ENCODE results near the gene MTHFR.

The MTHFR gene

DNA sequence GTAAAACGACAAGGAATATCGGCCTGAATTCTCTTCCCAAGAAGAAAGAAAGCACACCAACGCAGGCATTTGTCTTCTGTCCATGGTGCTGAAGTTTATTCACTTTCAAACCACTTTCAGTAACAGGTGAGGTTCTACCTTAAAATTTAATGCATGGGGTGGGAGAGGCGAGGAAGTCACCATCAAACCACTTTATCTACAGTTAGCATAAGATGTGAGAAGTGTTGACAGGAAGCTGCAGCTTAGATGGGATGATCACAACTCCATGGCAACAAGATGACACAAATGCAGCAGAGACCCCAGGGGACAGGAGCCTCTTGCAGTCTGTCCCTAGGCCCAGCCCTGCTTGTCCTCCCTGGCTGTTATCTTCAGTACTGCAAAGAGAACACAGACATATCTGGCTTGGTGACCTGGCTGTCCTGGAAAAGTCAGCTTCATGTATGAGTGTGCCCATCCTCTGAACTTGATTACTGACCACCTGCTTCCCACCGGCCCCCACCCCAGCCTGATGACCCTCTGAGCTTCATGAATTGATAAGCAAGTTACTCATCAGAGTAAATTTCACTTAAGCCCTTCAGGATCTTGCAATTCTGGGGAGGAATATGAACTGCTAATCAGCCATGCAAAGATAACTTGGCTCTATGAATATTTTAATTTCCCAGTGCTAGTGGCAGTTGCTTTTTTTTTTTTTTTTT lies 40.0 kb upstream of the MTHFR start:
- TF ChIP-seq CTCF (IDR thresholded peaks at IDR 0.05; ENCODE audit: low read depth, low read length), result no peak
- no peak overlapping the region for H3K4me3 ChIP-seq (ENCODE audit: low read depth, low read length)

- H3K4me3 ChIP-seq (ENCODE audit: low read depth, low read length), result no peak overlapping the region
- TF ChIP-seq CTCF (IDR thresholded peaks at IDR 0.05; ENCODE audit: low read depth, low read length), result no peak
Observed at GRCh38 chr1:11842154-11843041, 36.6 kb upstream of the MTHFR start.

GRCh38 chr1:11841245-11842153 lies 35.7 kb upstream of the MTHFR start:
- no peak for TF ChIP-seq CTCF (IDR thresholded peaks at IDR 0.05; ENCODE audit: low read depth, low read length)
- H3K4me3 ChIP-seq (ENCODE audit: low read depth, low read length), result no peak overlapping the region

GRCh38 chr1:11839727-11840705 lies 34.3 kb upstream of the MTHFR start:
- no peak for TF ChIP-seq CTCF (IDR thresholded peaks at IDR 0.05; ENCODE audit: low read depth, low read length)

DNA sequence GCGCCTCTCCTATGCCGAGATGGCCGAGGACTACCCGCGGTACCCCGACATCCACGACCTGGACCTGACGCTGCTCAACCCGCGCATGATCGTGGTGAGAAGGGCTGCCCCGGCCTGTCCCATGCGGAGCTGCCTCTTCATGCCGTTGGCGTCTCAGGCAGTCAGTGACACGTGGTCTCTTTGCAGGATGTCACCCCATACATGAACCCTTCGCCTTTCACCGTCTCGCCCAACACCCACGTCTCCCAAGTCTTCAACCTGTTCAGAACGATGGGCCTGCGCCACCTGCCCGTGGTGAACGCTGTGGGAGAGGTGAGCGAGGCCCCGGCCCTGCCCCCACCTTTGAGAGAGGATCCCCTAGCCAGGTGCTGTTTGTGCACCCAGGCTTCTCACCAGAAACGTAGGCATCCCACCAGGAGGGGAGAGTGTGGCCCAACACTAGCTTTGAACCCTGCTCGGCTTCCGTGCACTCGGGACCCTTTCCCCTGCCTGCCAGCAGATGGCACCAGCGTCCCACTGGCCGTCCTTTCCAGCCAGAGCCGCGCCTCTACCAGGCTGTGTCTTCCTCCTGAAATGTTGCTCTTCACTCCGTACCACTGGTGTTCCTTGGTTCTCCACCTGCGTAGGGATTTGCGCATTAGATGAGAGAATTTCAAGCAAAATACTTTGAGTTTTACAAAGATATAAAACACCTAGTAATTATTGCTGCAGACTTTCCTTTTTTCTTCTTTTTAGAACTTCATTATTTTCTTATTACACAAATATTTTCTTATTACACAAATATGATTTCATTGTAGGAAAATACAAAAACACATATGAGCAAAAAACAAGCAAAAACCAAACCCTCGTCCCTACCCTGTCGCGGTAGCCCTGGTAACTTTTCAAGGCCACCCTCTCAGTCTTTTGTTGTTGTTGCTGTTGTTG lies 32.8 kb upstream of the MTHFR start:
- peak; percentile 100 for TF ChIP-seq CTCF (IDR thresholded peaks at IDR 0.05; ENCODE audit: low read depth, low read length)
- no peak overlapping the region for H3K4me3 ChIP-seq (ENCODE audit: low read depth, low read length)

More at GRCh38 chr1:11839727-11840705, 34.3 kb upstream of the MTHFR start:
- no peak overlapping the region for H3K4me3 ChIP-seq (ENCODE audit: low read depth, low read length)
